CD4-positive, alpha-beta memory T cell (primary cell): ENCODE results near the gene HINT2. TPM values are rescaled to one million over a fixed set of nuclear protein-coding genes. Genes with fewer than 3 reads are reported as not detected.

Source experiments
- CTCF ChIA-PET: fragments of 350-600 bp; sonication (Branson Sonifier 250); formaldehyde crosslinking; loops from one replicate; lab custom pipeline; 2021; ENCODE audit warnings: inconsistent platforms; ENCODE audit not compliant: partially characterized antibody; lab: Charles Lee
- POLR2A ChIA-PET: fragments of 350-600 bp; sonication (Branson Sonifier 250); formaldehyde crosslinking; loops from one replicate; lab custom pipeline; 2021; ENCODE audit not compliant: partially characterized antibody; lab: Charles Lee
- DNase-seq, 5 donors: peaks; one replicate each; pipeline versions ENCODE4 v3.0.0 to v3.0.0-alpha.2; 2020 to 2022; ENCODE audit warnings: mixed read lengths in 1 of 5
- H3K27ac ChIP-seq: one replicate; pipeline ENCODE4 v1.7.0; 2013; ENCODE audit warnings: low read depth, low read length
- H3K27me3 ChIP-seq: 2 replicates; pipeline ENCODE4 v1.7.0; 2013; ENCODE audit warnings: mild to moderate bottlenecking, low read length, moderate library complexity; ENCODE audit not compliant: insufficient read depth
- H3K36me3 ChIP-seq: 2 replicates; pipeline ENCODE4 v1.7.0; 2013; ENCODE audit warnings: mild to moderate bottlenecking, low read length, moderate library complexity; ENCODE audit not compliant: insufficient read depth
- H3K4me1 ChIP-seq: 2 replicates; pipeline ENCODE4 v1.7.0; 2013; ENCODE audit warnings: mild to moderate bottlenecking, low read length, moderate library complexity; ENCODE audit not compliant: insufficient read depth
- H3K4me3 ChIP-seq, 2 donors: one replicate each; pipeline ENCODE4 v1.7.0; 2013; ENCODE audit warnings: low read length in 2 of 2, mild to moderate bottlenecking in 1 of 2
- H3K9me3 ChIP-seq, 2 donors: one replicate each; pipeline ENCODE4 v1.7.0; 2013; ENCODE audit warnings: low read length in 2 of 2, control low read depth in 1 of 2; ENCODE audit not compliant: control insufficient read depth in 1 of 2
- H3K27ac Mint-ChIP-seq, 7 donors: one replicate each; pipeline ENCODE4 v1.8.0; 2020 to 2021; ENCODE audit warnings: mixed read lengths in 7 of 7, mild to moderate bottlenecking in 6 of 7, inconsistent platforms in 3 of 7, moderate library complexity in 3 of 7
- H3K27me3 Mint-ChIP-seq, 2 donors: one replicate each; pipeline ENCODE4 v1.8.0; 2020 to 2021; ENCODE audit warnings: mixed read lengths in 2 of 2
- H3K36me3 Mint-ChIP-seq, 2 donors: one replicate each; pipeline ENCODE4 v1.8.0; 2020 to 2021; ENCODE audit warnings: mixed read lengths in 2 of 2, inconsistent platforms in 1 of 2, mild to moderate bottlenecking in 1 of 2
- H3K4me1 Mint-ChIP-seq, 4 donors: one replicate each; pipeline ENCODE4 v1.8.0; 2020 to 2021; ENCODE audit warnings: mixed read lengths in 4 of 4, mild to moderate bottlenecking in 1 of 4
- H3K4me3 Mint-ChIP-seq, 8 donors: one replicate each; pipeline ENCODE4 v1.8.0; 2020 to 2021; ENCODE audit warnings: mixed read lengths in 8 of 8, mild to moderate bottlenecking in 7 of 8, moderate library complexity in 6 of 8, inconsistent platforms in 3 of 8
- H3K9me3 Mint-ChIP-seq, 8 donors: one replicate each; pipeline ENCODE4 v1.8.0; 2020 to 2021; ENCODE audit warnings: mixed read lengths in 8 of 8, mild to moderate bottlenecking in 5 of 8, inconsistent platforms in 3 of 8, moderate library complexity in 1 of 8
- intact Hi-C: fragments of 100-400 bp; cut with micrococcal nuclease; formaldehyde crosslinking; loops from one replicate; pipeline ENCODE4 v1.15.1; 2023
- polyA plus RNA-seq, 2 donors: library from polyadenylated mRNA; unstranded; fragments of 300-500 nt; fragmentation: Illumina TruSeq; gene quantifications; one replicate each; pipeline ENCODE4 v1.2.3, GENCODE V29; 2021
- total RNA-seq, 2 experiments: library from RNA; stranded (reverse); gene quantifications; one replicate each; pipeline ENCODE4 v1.2.3, GENCODE V29; 2021

The HINT2 gene
- total and polyA plus RNA-seq, 4 experiments from 2014 or later: 22.9 to 111 (median 52.8) TPM

DNA sequence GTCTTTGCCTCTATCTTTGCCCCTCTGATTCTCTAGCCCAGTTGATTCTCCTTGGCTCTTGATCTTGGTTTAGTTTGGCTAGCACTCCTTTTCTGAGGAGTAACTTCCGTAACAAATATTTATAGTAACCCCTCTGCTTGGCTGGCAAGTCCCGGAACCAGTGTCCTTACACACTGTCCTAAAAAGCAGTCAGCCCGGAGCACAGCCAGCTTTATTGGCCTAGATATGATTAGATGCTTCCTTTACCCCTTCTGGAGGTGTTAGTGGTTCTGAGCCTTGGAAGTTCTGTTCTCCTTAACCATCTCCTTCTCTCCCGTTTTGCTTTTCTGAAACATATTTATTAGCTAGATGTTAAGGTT lies 43.8 kb downstream of the HINT2 start:
- Histone ChIP-seq H3K36me3 (no peaks in the 10 kb centered on the region), H3K4me3 (no peak overlapping the region), H3K4me1 (peaks cover 3% of the 10 kb centered on the region), H3K9me3 (no peaks in the 10 kb centered on the region), H3K27ac (no peak overlapping the region), H3K27me3 (no peaks in the 10 kb centered on the region)
- Mint-ChIP-seq H3K4me3 (no peak overlapping the region), H3K4me1 (peaks cover 1 to 14% (median 6%) of the 10 kb centered on the region in 4 donors), H3K27ac (no peak overlapping the region), H3K9me3 (no peaks in the 10 kb centered on the region), H3K36me3 (peaks cover 0 to 2% of the 10 kb centered on the region in 2 donors), H3K27me3 (no peaks in the 10 kb centered on the region)
- DNase-seq: no peak
- ChIA-PET POLR2A (interaction anchor here (0.8 kb wide), 1 partner anchor 39 kb away, joined by 3 read pairs; the partner anchor contains the start of gene TLN1), CTCF (interaction anchor here (0.7 to 3.8 kb wide), 4 partner anchors 15 to 56 kb away, joined by 3 to 25 read pairs (median 4); no protein-coding TSS in a partner anchor)
- intact Hi-C loops: no loop called here

DNA sequence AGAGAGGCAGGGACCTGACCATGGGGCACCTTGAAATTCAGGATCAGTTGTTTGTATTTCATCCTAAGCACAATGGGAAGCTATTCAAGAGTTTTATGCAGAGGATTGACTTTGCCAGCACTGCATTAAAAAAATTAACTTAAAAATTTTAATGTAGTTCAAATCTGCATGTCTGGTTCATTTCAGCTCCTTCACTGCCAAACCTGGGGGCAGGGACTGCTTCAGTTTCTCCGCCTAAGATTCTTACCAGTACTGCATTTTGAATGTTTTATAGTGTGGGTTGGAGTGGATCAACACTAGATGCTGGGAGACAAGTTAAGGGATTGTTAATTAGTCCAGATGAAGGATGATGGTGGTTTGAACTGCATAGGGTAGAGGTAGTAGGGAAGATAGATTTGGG lies 45.1 kb downstream of the HINT2 start:
- Mint-ChIP-seq H3K36me3 (peaks cover 0 to 3% of the 10 kb centered on the region in 2 donors), H3K4me1 (peaks cover 2 to 11% (median 6%) of the 10 kb centered on the region in 4 donors), H3K27me3 (no peaks in the 10 kb centered on the region), H3K4me3 (no peak overlapping the region), H3K9me3 (no peaks in the 10 kb centered on the region), H3K27ac (no peak overlapping the region)
- intact Hi-C loops: no loop called here
- Histone ChIP-seq H3K4me3 (no peak overlapping the region), H3K27ac (no peak overlapping the region), H3K27me3 (no peaks in the 10 kb centered on the region), H3K4me1 (peaks cover 3% of the 10 kb centered on the region), H3K9me3 (no peaks in the 10 kb centered on the region), H3K36me3 (no peaks in the 10 kb centered on the region)
- no peak for DNase-seq
- ChIA-PET POLR2A (no interaction called here), CTCF (interaction anchor here (1.3 to 1.9 kb wide), 3 partner anchors 13 to 19 kb away, joined by 3 to 12 read pairs (median 5); no protein-coding TSS in a partner anchor)

DNA sequence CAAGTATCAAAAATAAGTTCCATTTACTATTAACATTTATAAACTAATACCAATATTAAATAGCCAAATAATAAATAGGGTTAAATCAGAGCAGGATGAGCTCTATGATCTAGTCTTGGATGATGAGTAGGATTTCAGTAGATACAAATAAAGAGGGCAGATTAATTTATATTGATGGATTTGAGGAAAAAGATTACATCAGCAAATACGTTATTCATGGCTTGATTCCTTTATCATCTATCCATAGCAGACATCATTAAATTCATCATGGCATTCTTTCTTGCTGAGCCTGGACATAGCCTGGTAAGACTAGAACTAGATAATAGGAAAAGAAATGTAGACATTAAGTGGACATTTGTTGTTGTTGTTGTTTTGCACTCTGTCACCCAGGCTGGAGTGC lies 47.4 kb downstream of the HINT2 start:
- peaks cover 1 to 4% of the 10 kb centered on the region in 2 donors for H3K36me3 Mint-ChIP-seq
- H3K4me1 Mint-ChIP-seq: peaks cover 6 to 20% (median 12%) of the 10 kb centered on the region in 4 donors
- H3K4me1 ChIP-seq: peaks cover 3% of the 10 kb centered on the region
- CTCF ChIA-PET: no interaction called here
- intact Hi-C loops: no loop called here
- H3K4me3 ChIP-seq: no peak overlapping the region
- DNase-seq: no peak
- POLR2A ChIA-PET: no interaction called here
- H3K27me3 Mint-ChIP-seq: no peaks in the 10 kb centered on the region
- H3K27me3 ChIP-seq: no peaks in the 10 kb centered on the region
- no peaks in the 10 kb centered on the region for H3K9me3 ChIP-seq
- H3K4me3 Mint-ChIP-seq: no peak overlapping the region
- H3K36me3 ChIP-seq: no peaks in the 10 kb centered on the region
- no peaks in the 10 kb centered on the region for H3K9me3 Mint-ChIP-seq
- H3K27ac ChIP-seq: no peak overlapping the region
- no peak overlapping the region for H3K27ac Mint-ChIP-seq

DNA sequence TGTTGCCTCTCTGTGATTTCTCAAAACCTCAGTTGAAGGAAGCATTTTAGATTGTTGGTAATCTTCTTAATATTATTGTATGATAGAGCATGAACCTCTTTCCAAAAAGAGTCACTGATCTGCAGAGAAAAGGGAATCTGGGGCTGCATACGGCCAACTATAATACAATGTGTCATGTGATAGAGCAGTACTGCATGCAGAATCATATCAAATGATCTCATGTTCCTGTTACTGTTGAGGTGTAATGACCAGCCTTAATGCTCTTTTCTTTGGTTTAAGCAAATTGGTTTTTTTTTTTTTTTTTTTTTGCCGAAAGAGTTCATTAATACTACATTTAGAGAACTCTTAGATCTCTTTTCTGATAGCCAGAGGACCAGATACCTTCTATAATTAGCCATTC lies 47.8 kb downstream of the HINT2 start:
- ChIA-PET POLR2A (no interaction called here), CTCF (no interaction called here)
- no peak for DNase-seq
- Histone ChIP-seq H3K9me3 (no peaks in the 10 kb centered on the region), H3K4me1 (peaks cover 3% of the 10 kb centered on the region), H3K27me3 (no peaks in the 10 kb centered on the region), H3K36me3 (no peaks in the 10 kb centered on the region), H3K4me3 (no peak overlapping the region), H3K27ac (no peak overlapping the region)
- Mint-ChIP-seq H3K27me3 (no peaks in the 10 kb centered on the region), H3K27ac (no peak overlapping the region), H3K4me1 (peaks cover 6 to 24% (median 15%) of the 10 kb centered on the region in 4 donors), H3K36me3 (peaks cover 1 to 4% of the 10 kb centered on the region in 2 donors), H3K9me3 (no peaks in the 10 kb centered on the region), H3K4me3 (no peak overlapping the region)
- intact Hi-C loops: no loop called here

DNA sequence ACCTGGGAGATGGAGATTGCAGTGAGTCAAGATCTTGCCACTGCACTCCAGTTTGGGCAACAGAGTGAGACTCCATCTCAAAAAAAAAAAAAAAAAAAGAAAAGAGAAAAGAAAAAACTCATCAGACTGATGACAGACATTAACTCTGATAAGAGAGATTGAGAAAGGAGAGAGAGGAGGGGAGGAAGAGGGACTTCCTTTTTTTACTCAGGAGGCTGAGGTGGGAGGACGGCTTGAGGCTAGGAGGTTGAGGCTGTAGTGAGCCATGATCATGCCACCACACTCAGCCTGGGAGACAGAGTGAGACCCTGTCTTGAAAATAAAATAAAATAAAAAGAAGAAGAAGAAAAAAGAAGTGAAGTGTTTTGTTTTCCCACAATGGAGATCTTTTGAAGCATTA lies 51.0 kb downstream of the HINT2 start:
- peak overlapping the region in 2 of 7 donors; percentile 19 to 57 for H3K27ac Mint-ChIP-seq

DNA sequence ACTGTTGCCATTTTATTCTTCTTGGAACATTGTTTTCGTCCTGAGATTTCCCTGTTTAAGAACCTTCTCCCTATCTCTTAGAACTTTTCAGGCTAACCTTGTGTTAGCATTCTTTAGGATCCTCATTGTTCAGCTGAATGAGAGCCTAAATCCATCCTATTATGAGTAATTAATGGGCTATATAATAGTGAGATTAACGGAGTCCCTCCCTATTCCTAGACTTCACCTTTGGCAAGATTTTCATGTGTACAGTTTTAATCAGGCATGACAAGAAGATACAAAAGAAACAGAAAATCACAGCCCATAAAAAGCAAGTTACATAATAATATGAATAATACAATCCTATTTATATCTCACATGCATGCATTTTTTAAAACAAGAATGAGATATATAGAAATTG lies 51.7 kb downstream of the HINT2 start:
- no peak overlapping the region for H3K4me3 Mint-ChIP-seq
- H3K36me3 ChIP-seq: no peaks in the 10 kb centered on the region
- H3K27ac Mint-ChIP-seq: no peak overlapping the region
- H3K27ac ChIP-seq: no peak overlapping the region
- H3K9me3 Mint-ChIP-seq: peaks cover 0 to 2% (median 0%) of the 10 kb centered on the region in 8 donors
- ChIA-PET POLR2A (interaction anchor here (0.6 to 0.9 kb wide), 2 partner anchors 31 to 50 kb away, joined by 3 read pairs; partner anchors contain the start of gene CREB3), CTCF (interaction anchor here (1.3 kb wide), 1 partner anchor 116 kb away, joined by 3 read pairs; no protein-coding TSS in a partner anchor)
- DNase-seq: no peak
- intact Hi-C loops: no loop called here
- no peaks in the 10 kb centered on the region for H3K27me3 ChIP-seq
- peaks cover 9% of the 10 kb centered on the region for H3K4me1 ChIP-seq
- no peak overlapping the region for H3K4me3 ChIP-seq
- no peaks in the 10 kb centered on the region for H3K27me3 Mint-ChIP-seq
- peaks cover 18 to 46% (median 35%) of the 10 kb centered on the region in 4 donors for H3K4me1 Mint-ChIP-seq
- no peaks in the 10 kb centered on the region for H3K9me3 ChIP-seq
- H3K36me3 Mint-ChIP-seq: peaks cover 1 to 9% of the 10 kb centered on the region in 2 donors

More for the DNA sequence above, 51.0 kb downstream of the HINT2 start:
- no peak overlapping the region for H3K27ac ChIP-seq
- H3K36me3 Mint-ChIP-seq: peaks cover 1 to 9% of the 10 kb centered on the region in 2 donors
- H3K36me3 ChIP-seq: no peaks in the 10 kb centered on the region
- no peak for DNase-seq
- H3K4me3 ChIP-seq: no peak overlapping the region
- intact Hi-C loops: no loop called here
- peaks cover 3% of the 10 kb centered on the region for H3K4me1 ChIP-seq
- peaks cover 13 to 42% (median 33%) of the 10 kb centered on the region in 4 donors for H3K4me1 Mint-ChIP-seq
- H3K9me3 ChIP-seq: no peaks in the 10 kb centered on the region
- H3K9me3 Mint-ChIP-seq: peaks cover 0 to under 1% (median 0%) of the 10 kb centered on the region in 8 donors
- no peaks in the 10 kb centered on the region for H3K27me3 ChIP-seq
- no peaks in the 10 kb centered on the region for H3K27me3 Mint-ChIP-seq
- H3K4me3 Mint-ChIP-seq: no peak overlapping the region
- POLR2A ChIA-PET: interaction anchor here (0.7 kb wide), 1 partner anchor 37 kb away, joined by 3 read pairs; no protein-coding TSS in a partner anchor
- CTCF ChIA-PET: no interaction called here
